Measurements from ENCODE around the gene XK.

Gene XK

GRCh38 chrX:37658343-37659030, 27.1 kb upstream of the XK start:
- no peak overlapping the region for H2AFZ ChIP-seq (ENCODE audit: low read length)
- TF ChIP-seq EZH2 (IDR thresholded peaks at IDR 0.05; ENCODE audit: borderline replicate concordance, low read length) (no peak), CTCF (IDR thresholded peaks at IDR 0.05; ENCODE audit: low read length) (no peak)

GRCh38 chrX:37659047-37659446, 26.5 kb upstream of the XK start:
- Histone ChIP-seq H4K20me1 (ENCODE audit: insufficient read depth, low read length) (no peaks in the 10 kb centered on the region), H3K27me3 (ENCODE audit: insufficient read depth, low read length) (no peaks in the 10 kb centered on the region), H3K9me3 (ENCODE audit: low read length) (no peaks in the 10 kb centered on the region), H3K79me2 (ENCODE audit: insufficient read depth, low read length) (no peaks in the 10 kb centered on the region), H3K27ac (ENCODE audit: low read depth, low read length, poor library complexity, severe bottlenecking) (no peak overlapping the region), H3K4me3 (ENCODE audit: low read depth, low read length, poor library complexity, severe bottlenecking) (no peak overlapping the region), H3K9ac (ENCODE audit: low read length) (no peak overlapping the region), H2AFZ (ENCODE audit: low read length) (no peak overlapping the region), H3K4me1 (ENCODE audit: insufficient read depth, low read length, severe bottlenecking) (no peaks in the 10 kb centered on the region), H3F3A (ENCODE audit: insufficient read depth, low read length) (no peaks in the 10 kb centered on the region), H3K4me2 (ENCODE audit: low read length) (no peak overlapping the region), H3K36me3 (ENCODE audit: insufficient read depth, low read length) (no peaks in the 10 kb centered on the region), H3K9me2 (ENCODE audit: low read depth, low read length) (no peaks in the 10 kb centered on the region)
- TF ChIP-seq EZH2 (IDR thresholded peaks at IDR 0.05; ENCODE audit: borderline replicate concordance, low read length) (no peak), CTCF (IDR thresholded peaks at IDR 0.05; ENCODE audit: low read length) (no peak)

More at GRCh38 chrX:37658343-37659030, 27.1 kb upstream of the XK start:
- no peaks in the 10 kb centered on the region for H3K9me2 ChIP-seq (ENCODE audit: low read depth, low read length)
- no peak overlapping the region for H3K4me3 ChIP-seq (ENCODE audit: low read depth, low read length, poor library complexity, severe bottlenecking)
- H3K79me2 ChIP-seq (ENCODE audit: insufficient read depth, low read length), result no peaks in the 10 kb centered on the region
- H3K4me2 ChIP-seq (ENCODE audit: low read length), result no peak overlapping the region
- H3K9ac ChIP-seq (ENCODE audit: low read length), result no peak overlapping the region
- H3K4me1 ChIP-seq (ENCODE audit: insufficient read depth, low read length, severe bottlenecking), result no peaks in the 10 kb centered on the region
- H3K27me3 ChIP-seq (ENCODE audit: insufficient read depth, low read length), result no peaks in the 10 kb centered on the region
- H3K9me3 ChIP-seq (ENCODE audit: low read length), result no peaks in the 10 kb centered on the region
- no peak overlapping the region for H3K27ac ChIP-seq (ENCODE audit: low read depth, low read length, poor library complexity, severe bottlenecking)
- no peaks in the 10 kb centered on the region for H3K36me3 ChIP-seq (ENCODE audit: insufficient read depth, low read length)
- no peaks in the 10 kb centered on the region for H4K20me1 ChIP-seq (ENCODE audit: insufficient read depth, low read length)
- no peaks in the 10 kb centered on the region for H3F3A ChIP-seq (ENCODE audit: insufficient read depth, low read length)

GRCh38 chrX:37662181-37662580, 23.4 kb upstream of the XK start:
- Histone ChIP-seq H3K9me2 (ENCODE audit: low read depth, low read length) (no peaks in the 10 kb centered on the region), H3K4me1 (ENCODE audit: insufficient read depth, low read length, severe bottlenecking) (no peaks in the 10 kb centered on the region), H3K4me3 (ENCODE audit: low read depth, low read length, poor library complexity, severe bottlenecking) (no peak overlapping the region), H2AFZ (ENCODE audit: low read length) (no peak overlapping the region), H3K9me3 (ENCODE audit: low read length) (no peaks in the 10 kb centered on the region), H3K27ac (ENCODE audit: low read depth, low read length, poor library complexity, severe bottlenecking) (no peak overlapping the region), H3K36me3 (ENCODE audit: insufficient read depth, low read length) (no peaks in the 10 kb centered on the region), H3K79me2 (ENCODE audit: insufficient read depth, low read length) (no peaks in the 10 kb centered on the region), H3K4me2 (ENCODE audit: low read length) (no peak overlapping the region), H3F3A (ENCODE audit: insufficient read depth, low read length) (no peaks in the 10 kb centered on the region), H4K20me1 (ENCODE audit: insufficient read depth, low read length) (no peaks in the 10 kb centered on the region), H3K27me3 (ENCODE audit: insufficient read depth, low read length) (no peaks in the 10 kb centered on the region), H3K9ac (ENCODE audit: low read length) (no peak overlapping the region)
- no peak for TF ChIP-seq EZH2 (IDR thresholded peaks at IDR 0.05; ENCODE audit: borderline replicate concordance, low read length)
- no peak for TF ChIP-seq CTCF (IDR thresholded peaks at IDR 0.05; ENCODE audit: low read length)
